Right lobe of liver (tissue), 4 donors: Measurements from ENCODE around the gene ANKRD31.
"Not testable (repeated sequence)": the region's sequence is repeated elsewhere in the genome, so short reads cannot be mapped to it uniquely, and the experiment has no call there.

ENCODE experiments used
- CTCF ChIP-seq, 4 donors: fragments of 200-600 bp in 3 of 4; fragments of 450-650 bp in 1 of 4; IDR thresholded peaks; one replicate each; pipeline versions ENCODE4 v1.5.1 to v1.8.0; 2016 to 2022; ENCODE audit warnings: antibody characterized with exemption in 4 of 4, mild to moderate bottlenecking in 2 of 4
- POLR2A ChIP-seq: fragments of 450-650 bp; IDR thresholded peaks from one replicate; pipeline ENCODE4 v1.6.1; 2017; ENCODE audit warnings: antibody characterized with exemption, mild to moderate bottlenecking
- donor health status: DM: no; HTN: no; CAD: no.
- donor health status: DM: no; HTN: no; CAD: no.
- donor health status: DM: no; HTN: yes; CAD: no.

GRCh38 chr5:75250452-75250851 lies 13.8 kb upstream of the ANKRD31 start:
- not testable (repeated sequence) for TF ChIP-seq CTCF (IDR thresholded peaks at IDR 0.05); POLR2A
